Osteocyte (in vitro differentiated cells): ENCODE data around the gene IL1RAPL2. TPM values are rescaled to one million over a fixed set of nuclear protein-coding genes. Genes with fewer than 3 reads are reported as not detected.

Experiments
- DNase-seq: peaks from one replicate; pipeline ENCODE4 v3.0.0; 2021; ENCODE audit warnings: mixed read lengths; ENCODE audit not compliant: unreplicated experiment; ENCODE audit errors: extremely low spot score
- H3K27ac Mint-ChIP-seq: one replicate; pipeline ENCODE4 v1.8.0; 2021; ENCODE audit warnings: mild to moderate bottlenecking, mixed read lengths; ENCODE audit not compliant: unreplicated experiment
- H3K27me3 Mint-ChIP-seq: one replicate; pipeline ENCODE4 v1.8.0; 2021; ENCODE audit warnings: mixed read lengths; ENCODE audit not compliant: unreplicated experiment
- H3K36me3 Mint-ChIP-seq: one replicate; pipeline ENCODE4 v1.8.0; 2021; ENCODE audit warnings: mixed read lengths; ENCODE audit not compliant: unreplicated experiment
- H3K4me1 Mint-ChIP-seq: one replicate; pipeline ENCODE4 v1.8.0; 2021; ENCODE audit warnings: mixed read lengths; ENCODE audit not compliant: unreplicated experiment
- H3K4me3 Mint-ChIP-seq: one replicate; pipeline ENCODE4 v1.8.0; 2021; ENCODE audit warnings: mild to moderate bottlenecking, moderate library complexity, mixed read lengths; ENCODE audit not compliant: unreplicated experiment
- H3K9me3 Mint-ChIP-seq: one replicate; pipeline ENCODE4 v1.8.0; 2021; ENCODE audit warnings: mixed read lengths; ENCODE audit not compliant: unreplicated experiment
- total RNA-seq: library from RNA; stranded (reverse); gene quantifications from 2 replicates; pipeline ENCODE4 v1.2.1, GENCODE V29; 2021
- TF ChIP-seq, protein P1 (sequence below): fragments of 200-600 bp; sonication (generic); IDR thresholded peaks from 2 replicates; pipeline ENCODE4 v1.5.0; 2021; ENCODE audit warnings: antibody characterized with exemption, mild to moderate bottlenecking, moderate library complexity

The IL1RAPL2 gene
- total RNA-seq, 1 donor from 2014 or later, result not detected

DNA sequence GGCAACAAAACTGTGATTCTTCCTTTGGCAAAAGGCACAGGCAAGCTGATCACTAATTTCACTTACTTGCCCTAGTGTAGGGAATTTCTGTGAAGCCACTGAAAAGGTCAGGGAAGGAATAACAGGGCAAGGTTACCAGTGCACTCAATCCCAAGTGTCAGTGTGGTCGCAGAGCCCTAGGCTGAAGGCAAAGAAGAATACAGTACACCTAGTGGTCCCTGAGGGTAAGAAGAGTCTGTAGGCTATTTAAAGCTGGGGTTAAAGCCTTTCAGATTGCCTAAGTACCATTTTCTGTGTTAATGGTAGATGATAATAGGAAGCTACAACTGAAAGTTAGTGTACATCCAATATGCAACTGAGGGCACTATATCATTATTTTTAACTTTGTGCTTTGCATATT is 1082.7 kb downstream of the IL1RAPL2 start:
- Mint-ChIP-seq H3K27me3 (no peaks in the 10 kb centered on the region), H3K9me3 (peaks cover 9% of the 10 kb centered on the region), H3K4me3 (no peak overlapping the region), H3K36me3 (no peaks in the 10 kb centered on the region), H3K4me1 (peaks cover 19% of the 10 kb centered on the region), H3K27ac (no peak overlapping the region)
- no peak for DNase-seq
- TF ChIP-seq, protein P1, sequence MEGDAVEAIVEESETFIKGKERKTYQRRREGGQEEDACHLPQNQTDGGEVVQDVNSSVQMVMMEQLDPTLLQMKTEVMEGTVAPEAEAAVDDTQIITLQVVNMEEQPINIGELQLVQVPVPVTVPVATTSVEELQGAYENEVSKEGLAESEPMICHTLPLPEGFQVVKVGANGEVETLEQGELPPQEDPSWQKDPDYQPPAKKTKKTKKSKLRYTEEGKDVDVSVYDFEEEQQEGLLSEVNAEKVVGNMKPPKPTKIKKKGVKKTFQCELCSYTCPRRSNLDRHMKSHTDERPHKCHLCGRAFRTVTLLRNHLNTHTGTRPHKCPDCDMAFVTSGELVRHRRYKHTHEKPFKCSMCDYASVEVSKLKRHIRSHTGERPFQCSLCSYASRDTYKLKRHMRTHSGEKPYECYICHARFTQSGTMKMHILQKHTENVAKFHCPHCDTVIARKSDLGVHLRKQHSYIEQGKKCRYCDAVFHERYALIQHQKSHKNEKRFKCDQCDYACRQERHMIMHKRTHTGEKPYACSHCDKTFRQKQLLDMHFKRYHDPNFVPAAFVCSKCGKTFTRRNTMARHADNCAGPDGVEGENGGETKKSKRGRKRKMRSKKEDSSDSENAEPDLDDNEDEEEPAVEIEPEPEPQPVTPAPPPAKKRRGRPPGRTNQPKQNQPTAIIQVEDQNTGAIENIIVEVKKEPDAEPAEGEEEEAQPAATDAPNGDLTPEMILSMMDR, result no peak

DNA sequence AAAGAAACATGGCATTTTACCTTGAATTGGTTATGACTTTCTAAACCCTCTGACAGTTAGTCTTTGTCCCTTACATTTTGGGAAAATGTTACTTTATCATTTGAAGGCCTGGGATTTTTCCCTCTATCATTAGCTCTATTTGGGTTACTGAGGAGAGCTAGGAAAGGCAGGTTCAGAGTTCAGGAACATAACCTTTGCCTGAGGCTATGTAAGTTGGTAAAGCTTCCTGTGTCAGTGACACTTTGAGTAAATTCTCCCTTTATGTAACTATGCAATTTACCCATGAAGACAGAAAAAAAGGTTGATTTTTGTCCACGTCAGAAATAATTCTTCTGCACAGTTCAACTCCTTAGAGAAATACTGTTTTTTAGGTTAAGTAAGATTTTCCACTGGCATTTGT is 1084.6 kb downstream of the IL1RAPL2 start:
- no peaks in the 10 kb centered on the region for H3K36me3 Mint-ChIP-seq
- TF ChIP-seq, protein P1, result no peak
- H3K27me3 Mint-ChIP-seq, result no peaks in the 10 kb centered on the region
- no peak for DNase-seq
- H3K4me3 Mint-ChIP-seq, result no peak overlapping the region
- peaks cover 26% of the 10 kb centered on the region for H3K4me1 Mint-ChIP-seq
- H3K9me3 Mint-ChIP-seq, result peaks cover 16% of the 10 kb centered on the region
- peak overlapping the region; percentile 16 for H3K27ac Mint-ChIP-seq

DNA sequence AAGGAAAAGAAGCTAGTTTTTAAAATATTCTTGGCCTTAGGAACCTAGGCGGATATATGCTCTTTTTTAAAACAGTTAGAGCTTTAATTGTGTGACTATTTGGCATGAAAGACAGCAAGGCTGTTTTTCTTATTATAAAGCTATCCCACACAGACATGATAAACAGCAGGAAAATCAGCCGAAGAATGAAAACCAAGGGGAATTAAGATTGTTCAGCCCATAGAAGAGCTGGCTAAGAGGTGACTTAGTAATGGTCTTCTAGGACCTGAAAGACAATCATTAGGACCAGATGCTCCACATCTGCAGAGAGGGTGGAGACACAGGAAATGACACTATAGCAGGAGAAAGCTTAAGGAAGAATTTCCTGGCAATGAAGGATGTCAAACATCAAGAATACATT is 1085.0 kb downstream of the IL1RAPL2 start:
- Mint-ChIP-seq H3K4me1 (peaks cover 26% of the 10 kb centered on the region), H3K36me3 (no peaks in the 10 kb centered on the region), H3K4me3 (no peak overlapping the region), H3K27ac (peak overlapping the region; percentile 16), H3K27me3 (no peaks in the 10 kb centered on the region), H3K9me3 (peaks cover 16% of the 10 kb centered on the region)
- no peak for DNase-seq
- TF ChIP-seq, protein P1, result no peak

DNA sequence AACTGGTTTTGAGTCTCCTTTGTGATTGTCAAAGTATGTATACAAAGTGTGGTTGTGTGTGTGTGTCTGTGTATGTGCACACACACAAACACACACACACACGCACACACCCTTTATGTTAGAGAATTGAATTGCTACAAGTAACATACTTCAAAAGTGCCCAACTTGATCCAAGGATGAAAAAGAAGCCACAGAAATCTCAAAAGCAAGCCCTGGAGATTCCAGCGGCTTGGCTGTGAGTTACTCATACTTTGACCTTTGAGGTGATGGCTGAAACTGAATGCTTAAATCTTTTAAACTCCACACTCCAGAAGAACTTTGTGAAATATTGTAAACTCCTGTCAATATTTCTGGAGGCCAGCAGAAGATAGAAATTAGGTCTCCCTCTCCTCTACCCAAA is 1087.9 kb downstream of the IL1RAPL2 start:
- no peak for DNase-seq
- H3K36me3 Mint-ChIP-seq, result no peaks in the 10 kb centered on the region
- no peaks in the 10 kb centered on the region for H3K27me3 Mint-ChIP-seq
- no peak overlapping the region for H3K27ac Mint-ChIP-seq
- peaks cover 26% of the 10 kb centered on the region for H3K4me1 Mint-ChIP-seq
- H3K4me3 Mint-ChIP-seq, result no peak overlapping the region
- peaks cover 11% of the 10 kb centered on the region for H3K9me3 Mint-ChIP-seq
- TF ChIP-seq, protein P1, result no peak

DNA sequence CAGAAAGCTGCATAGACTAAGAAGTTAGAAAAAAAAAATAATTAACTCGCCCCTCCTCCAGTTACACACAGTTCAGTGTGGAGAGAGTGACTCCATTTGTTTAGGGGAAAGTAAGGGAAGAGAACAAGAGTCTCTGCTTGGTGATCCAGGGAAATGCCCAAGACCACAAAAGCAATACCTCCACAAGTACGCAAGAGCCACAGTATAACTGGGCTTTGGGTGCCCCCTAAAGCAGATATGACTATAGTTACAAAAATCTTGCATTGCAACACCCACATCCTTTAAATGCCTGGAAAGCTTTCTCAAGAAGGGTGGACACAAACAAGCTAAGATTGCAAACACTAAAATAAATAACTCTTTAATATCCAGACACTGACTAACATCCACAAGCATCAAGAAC is 1092.1 kb downstream of the IL1RAPL2 start:
- DNase-seq, result no peak
- H3K4me3 Mint-ChIP-seq, result no peak overlapping the region
- TF ChIP-seq, protein P1, result no peak

More for the DNA sequence above, 1092.1 kb downstream of the IL1RAPL2 start:
- H3K4me1 Mint-ChIP-seq, result peaks cover 7% of the 10 kb centered on the region
- H3K9me3 Mint-ChIP-seq, result peaks cover 20% of the 10 kb centered on the region
- no peaks in the 10 kb centered on the region for H3K36me3 Mint-ChIP-seq
- H3K27ac Mint-ChIP-seq, result no peak overlapping the region
- no peaks in the 10 kb centered on the region for H3K27me3 Mint-ChIP-seq
